ENCODE data around the gene OR5H15.
"Not testable (repeated sequence)": the region's sequence is repeated elsewhere in the genome, so short reads cannot be mapped to it uniquely, and the experiment has no call there.

OR5H15 gene

GRCh38 chr3:98180319-98180890 is 13.9 kb downstream of the OR5H15 start:
- Histone ChIP-seq H3K9me3 (ENCODE audit: control insufficient read depth, low read length) (no peaks in the 10 kb centered on the region), H3K4me3 (ENCODE audit: extremely low read depth, insufficient read depth, low read length, poor library complexity, severe bottlenecking) (no peak overlapping the region)
- WGBS, 2 experiments (ENCODE audit: insufficient coverage in 2 of 2): 93 to 100% methylated on average over 2 of the region's 3 CpGs

DNA sequence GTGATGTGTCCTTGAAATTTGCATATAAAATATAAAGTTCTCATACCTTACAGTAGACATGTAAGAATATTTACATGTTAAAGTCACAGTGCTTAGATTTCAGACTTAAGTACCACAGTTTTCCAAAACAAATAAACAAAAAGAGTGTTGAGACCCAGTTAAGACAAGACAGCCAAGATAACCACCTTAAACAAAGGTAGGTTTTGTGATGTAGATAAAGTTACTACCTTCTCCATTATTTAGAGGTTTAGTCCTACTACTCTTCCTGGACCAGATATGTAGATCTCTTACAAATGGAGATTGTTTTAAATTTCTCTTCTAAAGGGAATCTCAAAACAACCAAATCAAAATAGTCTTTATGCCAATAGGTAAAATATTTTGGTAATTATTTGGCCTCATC is 15.7 kb downstream of the OR5H15 start:
- Histone ChIP-seq H3K4me1 (ENCODE audit: control insufficient read depth, insufficient read depth, low read length, poor library complexity, severe bottlenecking) (no peaks in the 10 kb centered on the region), H3K36me3 (ENCODE audit: control insufficient read depth, insufficient read depth, low read length) (no peaks in the 10 kb centered on the region), H3K9me3 (ENCODE audit: control insufficient read depth, low read length) (no peaks in the 10 kb centered on the region), H3K27ac (ENCODE audit: low read depth, low read length, severe bottlenecking) (no peak overlapping the region), H3K4me3 (ENCODE audit: extremely low read depth, insufficient read depth, low read length, poor library complexity, severe bottlenecking) (no peak overlapping the region)

More at GRCh38 chr3:98180319-98180890, 13.9 kb downstream of the OR5H15 start:
- no peaks in the 10 kb centered on the region for H3K4me1 ChIP-seq (ENCODE audit: control insufficient read depth, insufficient read depth, low read length, poor library complexity, severe bottlenecking)
- no peaks in the 10 kb centered on the region for H3K36me3 ChIP-seq (ENCODE audit: control insufficient read depth, insufficient read depth, low read length)
- H3K27ac ChIP-seq (ENCODE audit: low read depth, low read length, severe bottlenecking): no peak overlapping the region

DNA sequence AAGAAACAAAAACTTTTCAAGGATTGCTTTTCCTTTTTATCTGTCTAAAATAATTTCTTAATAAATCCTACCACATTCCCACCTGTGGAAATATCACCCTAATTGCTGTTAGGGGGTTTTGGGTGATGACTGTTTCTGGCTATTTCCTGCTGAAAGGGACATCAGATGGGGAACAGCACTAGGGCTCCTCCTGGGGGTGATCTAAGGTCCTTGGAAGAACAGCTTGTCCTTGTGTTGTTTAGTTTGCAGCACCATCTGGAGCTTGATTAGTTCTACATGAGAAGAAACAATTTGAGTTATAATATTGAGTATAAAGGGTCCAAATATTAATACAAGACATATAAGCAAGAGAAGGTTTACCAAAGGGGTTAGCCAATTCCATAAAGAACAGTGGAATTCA is 18.7 kb downstream of the OR5H15 start:
- H3K4me3 ChIP-seq (ENCODE audit: extremely low read depth, insufficient read depth, low read length, poor library complexity, severe bottlenecking): no peak overlapping the region
- H3K9me3 ChIP-seq (ENCODE audit: control insufficient read depth, low read length): no peaks in the 10 kb centered on the region
- H3K36me3 ChIP-seq (ENCODE audit: control insufficient read depth, insufficient read depth, low read length): no peaks in the 10 kb centered on the region
- H3K4me1 ChIP-seq (ENCODE audit: control insufficient read depth, insufficient read depth, low read length, poor library complexity, severe bottlenecking): no peaks in the 10 kb centered on the region
- H3K27ac ChIP-seq (ENCODE audit: low read depth, low read length, severe bottlenecking): no peak overlapping the region

DNA sequence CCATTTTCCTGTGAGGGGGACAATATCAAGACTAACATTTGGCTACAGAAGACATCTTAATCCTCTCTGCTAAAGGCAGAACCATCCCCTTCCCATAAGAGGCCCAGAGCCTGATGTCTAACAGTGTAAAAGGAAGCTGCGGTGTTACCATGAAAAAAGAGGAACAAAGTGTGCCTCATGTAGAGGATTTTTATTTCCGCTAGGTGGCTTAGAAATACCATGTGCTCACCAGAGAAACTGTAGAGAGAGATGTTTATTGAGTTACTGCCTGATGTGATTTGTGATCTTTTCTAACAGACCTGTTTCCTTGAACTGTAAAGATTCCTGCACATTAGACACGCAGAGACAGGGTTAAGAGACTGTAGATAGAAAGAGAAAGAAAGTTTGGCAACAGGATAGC is 22.0 kb downstream of the OR5H15 start:
- Histone ChIP-seq H3K4me3 (ENCODE audit: extremely low read depth, insufficient read depth, low read length, poor library complexity, severe bottlenecking) (no peak overlapping the region), H3K9me3 (ENCODE audit: control insufficient read depth, low read length) (no peaks in the 10 kb centered on the region), H3K4me1 (ENCODE audit: control insufficient read depth, insufficient read depth, low read length, poor library complexity, severe bottlenecking) (no peaks in the 10 kb centered on the region), H3K36me3 (ENCODE audit: control insufficient read depth, insufficient read depth, low read length) (no peaks in the 10 kb centered on the region), H3K27ac (ENCODE audit: low read depth, low read length, severe bottlenecking) (no peak overlapping the region)
- 42 to 45% methylated on average over 2 of the region's 3 CpGs for WGBS, 2 experiments (ENCODE audit: insufficient coverage in 2 of 2)

GRCh38 chr3:98190911-98191310 is 24.4 kb downstream of the OR5H15 start:
- H3K4me3 ChIP-seq (ENCODE audit: extremely low read depth, insufficient read depth, low read length, poor library complexity, severe bottlenecking); H3K36me3 ChIP-seq (ENCODE audit: control insufficient read depth, insufficient read depth, low read length); H3K27ac ChIP-seq (ENCODE audit: low read depth, low read length, severe bottlenecking); H3K9me3 ChIP-seq (ENCODE audit: control insufficient read depth, low read length): not testable (repeated sequence)
- peaks cover 10% of the 10 kb centered on the region for H3K4me1 ChIP-seq (ENCODE audit: control insufficient read depth, insufficient read depth, low read length, poor library complexity, severe bottlenecking)

GRCh38 chr3:98196293-98196692 is 29.8 kb downstream of the OR5H15 start:
- H3K27ac ChIP-seq (ENCODE audit: low read depth, low read length, severe bottlenecking); H3K36me3 ChIP-seq (ENCODE audit: control insufficient read depth, insufficient read depth, low read length); H3K9me3 ChIP-seq (ENCODE audit: control insufficient read depth, low read length); H3K4me3 ChIP-seq (ENCODE audit: extremely low read depth, insufficient read depth, low read length, poor library complexity, severe bottlenecking): not testable (repeated sequence)
- peaks cover 14% of the 10 kb centered on the region for H3K4me1 ChIP-seq (ENCODE audit: control insufficient read depth, insufficient read depth, low read length, poor library complexity, severe bottlenecking)
- 60% methylated on average over 1 of the region's 2 CpGs; no CpG with 5 or more reads in 1 of the 2 experiments for whole genome bisulfite sequencing, 2 experiments (ENCODE audit: insufficient coverage in 2 of 2)

- Histone ChIP-seq H3K36me3 (ENCODE audit: control insufficient read depth, insufficient read depth, low read length) (no peaks in the 10 kb centered on the region), H3K4me1 (ENCODE audit: control insufficient read depth, insufficient read depth, low read length, poor library complexity, severe bottlenecking) (peaks cover 14% of the 10 kb centered on the region), H3K27ac (ENCODE audit: low read depth, low read length, severe bottlenecking) (peak overlapping the region; percentile 54), H3K4me3 (ENCODE audit: extremely low read depth, insufficient read depth, low read length, poor library complexity, severe bottlenecking) (no peak overlapping the region), H3K9me3 (ENCODE audit: control insufficient read depth, low read length) (no peaks in the 10 kb centered on the region)
- 63 to 100% methylated on average over 1 of the region's 1 CpG for WGBS, 2 experiments (ENCODE audit: insufficient coverage in 2 of 2)
These were observed 32.5 kb downstream of the OR5H15 start for GRCh38 chr3:98199020-98199419.

DNA sequence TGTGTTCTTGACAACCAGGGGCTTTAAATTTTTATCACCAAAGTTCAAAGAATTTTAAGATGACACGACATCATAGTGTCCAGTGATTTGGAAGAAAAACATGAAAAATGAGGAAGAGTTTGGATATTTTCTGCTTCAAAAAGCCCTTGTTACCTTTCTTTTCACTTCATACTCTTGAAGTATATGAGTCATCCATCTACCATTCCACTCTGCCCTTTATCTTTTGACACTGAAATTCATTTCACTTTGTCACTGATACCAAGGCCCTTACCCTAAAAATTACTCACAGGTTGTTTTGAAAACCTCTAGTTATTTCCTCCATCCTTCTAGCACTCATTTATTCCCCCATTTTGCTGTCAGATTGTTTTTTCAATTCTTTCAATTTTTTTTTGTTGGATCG is 42.7 kb downstream of the OR5H15 start:
- whole genome bisulfite sequencing, 2 experiments (ENCODE audit: insufficient coverage in 2 of 2): no CpG with 5 or more reads among the region's 2 CpGs

GRCh38 chr3:98213276-98213675 is 46.8 kb downstream of the OR5H15 start:
- Histone ChIP-seq H3K9me3 (ENCODE audit: control insufficient read depth, low read length) (no peaks in the 10 kb centered on the region), H3K27ac (ENCODE audit: low read depth, low read length, severe bottlenecking) (no peak overlapping the region), H3K4me3 (ENCODE audit: extremely low read depth, insufficient read depth, low read length, poor library complexity, severe bottlenecking) (no peak overlapping the region), H3K4me1 (ENCODE audit: control insufficient read depth, insufficient read depth, low read length, poor library complexity, severe bottlenecking) (peaks cover 19% of the 10 kb centered on the region), H3K36me3 (ENCODE audit: control insufficient read depth, insufficient read depth, low read length) (no peaks in the 10 kb centered on the region)
- 10 to 22% methylated on average over 6 to 7 of the region's 7 CpGs for WGBS, 2 experiments (ENCODE audit: insufficient coverage in 2 of 2)

More for the DNA sequence above, 42.7 kb downstream of the OR5H15 start:
- no peak overlapping the region for H3K4me3 ChIP-seq (ENCODE audit: extremely low read depth, insufficient read depth, low read length, poor library complexity, severe bottlenecking)
- no peaks in the 10 kb centered on the region for H3K9me3 ChIP-seq (ENCODE audit: control insufficient read depth, low read length)
- peaks cover 13% of the 10 kb centered on the region for H3K4me1 ChIP-seq (ENCODE audit: control insufficient read depth, insufficient read depth, low read length, poor library complexity, severe bottlenecking)
- peak overlapping the region; percentile 50 for H3K27ac ChIP-seq (ENCODE audit: low read depth, low read length, severe bottlenecking)
- H3K36me3 ChIP-seq (ENCODE audit: control insufficient read depth, insufficient read depth, low read length): no peaks in the 10 kb centered on the region

DNA sequence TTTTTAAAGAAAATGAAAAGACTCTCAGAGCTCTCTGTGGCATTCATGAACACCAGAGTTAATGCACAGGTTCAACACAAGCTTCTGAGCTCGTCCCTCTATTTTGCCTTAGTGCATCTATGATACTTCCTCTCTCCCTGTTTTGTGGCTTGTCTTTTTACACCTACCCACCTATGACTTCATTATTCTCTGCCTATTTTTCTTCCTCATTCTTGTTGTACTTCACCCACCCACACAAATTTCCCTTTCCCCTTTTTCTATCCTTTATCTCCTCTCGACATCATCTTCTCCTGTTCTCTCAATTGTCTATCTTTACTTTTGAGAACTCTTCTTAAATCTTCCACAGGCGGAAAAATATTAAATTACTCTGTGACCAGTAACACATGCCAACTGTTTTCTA is 48.6 kb downstream of the OR5H15 start:
- Histone ChIP-seq H3K36me3 (ENCODE audit: control insufficient read depth, insufficient read depth, low read length) (no peaks in the 10 kb centered on the region), H3K4me3 (ENCODE audit: extremely low read depth, insufficient read depth, low read length, poor library complexity, severe bottlenecking) (no peak overlapping the region), H3K9me3 (ENCODE audit: control insufficient read depth, low read length) (no peaks in the 10 kb centered on the region), H3K27ac (ENCODE audit: low read depth, low read length, severe bottlenecking) (no peak overlapping the region), H3K4me1 (ENCODE audit: control insufficient read depth, insufficient read depth, low read length, poor library complexity, severe bottlenecking) (peaks cover 6% of the 10 kb centered on the region)
- 74 to 77% methylated on average over 3 of the region's 3 CpGs for WGBS, 2 experiments (ENCODE audit: insufficient coverage in 2 of 2)

Data from mesodermal cell (in vitro differentiated cells).